NCI-H2196 treated with DMSO at 0.1 percent for 48 hours (cell line): Measurements from ENCODE around the gene LAIR1.
"Not testable (repeated sequence)": the region's sequence is repeated elsewhere in the genome, so short reads cannot be mapped to it uniquely, and the experiment has no call there.

Experiments
- DNase-seq: peaks from one replicate; lab custom pipeline; 2025; ENCODE audit not compliant: unreplicated experiment; lab: John Stamatoyannopoulos, UW

LAIR1 gene

DNA sequence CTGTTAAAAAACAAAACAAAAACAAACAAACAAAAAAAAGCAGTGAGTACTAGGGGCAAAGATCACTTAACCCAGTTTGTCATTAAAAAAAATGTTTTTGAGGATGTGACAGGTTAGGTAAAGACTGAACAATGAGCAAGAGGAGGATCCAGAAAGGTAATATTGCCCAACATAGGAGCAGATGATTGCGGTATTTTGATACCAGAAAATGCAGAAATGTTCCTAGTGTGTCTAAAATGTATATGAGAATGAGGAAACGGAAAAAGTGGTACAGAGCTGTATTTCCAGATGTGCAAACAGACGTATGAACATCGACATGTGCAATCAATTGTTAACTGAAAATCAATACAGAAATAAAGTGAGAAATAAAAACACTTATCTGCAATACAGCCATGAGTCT lies 20.9 kb downstream of the LAIR1 start:
- no peak for DNase-seq

DNA sequence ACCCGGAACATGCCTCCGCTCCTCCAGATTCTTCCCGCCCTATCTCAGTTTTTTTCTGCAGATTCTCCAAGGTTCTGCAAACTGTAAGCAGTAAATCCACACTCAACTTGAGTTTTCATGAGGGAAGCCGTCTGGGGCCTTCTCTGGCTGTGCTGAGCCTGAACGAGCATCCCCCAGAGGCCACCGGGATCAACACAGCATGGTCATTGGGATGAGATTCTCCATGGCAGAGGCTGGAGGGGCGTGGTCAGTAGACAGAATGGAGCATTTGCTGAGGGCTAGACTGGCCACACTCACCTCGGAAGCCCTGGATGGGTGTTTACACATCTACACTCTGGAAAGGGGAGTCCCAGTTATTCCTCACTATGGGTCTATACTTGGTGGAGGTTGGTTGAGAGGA lies 23.4 kb downstream of the LAIR1 start:
- DNase-seq = no peak

DNA sequence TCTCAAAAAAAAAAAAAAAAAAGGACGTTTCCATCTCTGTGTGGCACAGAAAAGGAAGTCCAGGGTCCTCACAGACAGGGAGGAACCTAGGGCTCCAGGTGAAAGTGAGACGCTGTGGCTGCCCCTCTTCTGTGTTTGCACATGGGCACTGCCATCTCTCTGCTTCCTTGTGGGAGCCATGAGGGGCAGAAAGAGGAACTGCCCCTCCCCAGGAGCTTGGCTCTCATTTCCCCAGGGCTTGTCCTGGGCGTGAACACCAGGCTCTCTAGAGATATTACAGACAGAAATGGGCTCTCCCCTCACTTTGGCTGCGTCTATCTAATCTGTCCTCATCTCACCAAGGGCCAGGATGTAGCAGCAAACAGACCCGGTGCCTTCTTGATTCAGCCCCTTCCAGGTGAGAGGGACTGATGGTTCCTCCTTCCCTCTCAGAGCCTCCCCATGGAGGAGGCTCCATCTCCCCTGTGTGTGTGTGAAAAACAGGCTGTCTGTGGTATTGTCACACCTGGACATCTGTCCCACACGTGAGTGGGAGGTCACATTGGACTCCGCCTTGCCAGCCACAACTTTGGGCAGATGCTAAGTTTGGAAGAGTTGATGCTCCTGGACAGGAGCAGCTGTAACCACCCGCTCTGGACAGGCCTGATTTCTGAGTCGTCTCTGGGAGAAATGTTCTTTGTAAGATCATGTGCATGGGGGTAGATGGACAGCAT lies 24.9 kb downstream of the LAIR1 start:
- no peak for DNase-seq

DNA sequence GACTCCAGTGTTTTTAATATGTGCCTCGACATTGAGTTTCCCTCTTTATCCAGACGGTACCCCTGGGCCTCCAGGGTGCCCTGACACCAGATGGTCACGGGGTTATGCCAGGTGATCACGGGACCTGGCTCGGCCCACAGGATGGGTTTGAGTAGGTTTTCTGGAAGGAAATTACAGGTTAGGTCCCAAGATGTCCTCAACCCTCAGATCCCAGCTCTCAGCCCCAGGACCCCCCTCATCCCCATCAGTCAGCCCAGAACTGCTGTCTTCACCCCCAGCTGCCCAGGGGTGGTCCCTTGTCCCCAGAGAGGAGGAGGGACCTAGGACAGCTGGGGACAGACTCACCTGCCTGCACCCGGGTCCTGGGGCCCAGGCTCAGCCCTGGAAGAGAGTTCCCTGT lies 26.2 kb downstream of the LAIR1 start:
- DNase-seq = no peak

DNA sequence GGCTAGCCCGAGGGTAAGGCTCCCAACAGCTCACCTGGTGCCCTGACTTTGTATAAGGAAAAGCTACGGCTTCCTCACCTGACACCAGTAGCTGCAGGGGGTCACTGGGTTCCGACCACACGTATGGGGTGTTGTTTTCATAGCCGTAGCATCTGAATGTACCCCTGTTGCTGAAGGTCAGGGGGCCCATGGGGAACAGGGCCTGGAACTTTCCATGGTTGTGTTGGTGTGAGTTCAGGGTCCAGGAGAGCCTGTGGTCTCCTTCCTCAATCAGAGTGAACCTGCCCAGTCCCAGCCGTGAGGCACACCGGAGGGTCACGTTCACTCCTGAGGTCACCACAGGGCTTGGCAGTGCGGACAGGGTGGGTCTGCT lies 26.9 kb downstream of the LAIR1 start:
- DNase-seq = no peak

DNA sequence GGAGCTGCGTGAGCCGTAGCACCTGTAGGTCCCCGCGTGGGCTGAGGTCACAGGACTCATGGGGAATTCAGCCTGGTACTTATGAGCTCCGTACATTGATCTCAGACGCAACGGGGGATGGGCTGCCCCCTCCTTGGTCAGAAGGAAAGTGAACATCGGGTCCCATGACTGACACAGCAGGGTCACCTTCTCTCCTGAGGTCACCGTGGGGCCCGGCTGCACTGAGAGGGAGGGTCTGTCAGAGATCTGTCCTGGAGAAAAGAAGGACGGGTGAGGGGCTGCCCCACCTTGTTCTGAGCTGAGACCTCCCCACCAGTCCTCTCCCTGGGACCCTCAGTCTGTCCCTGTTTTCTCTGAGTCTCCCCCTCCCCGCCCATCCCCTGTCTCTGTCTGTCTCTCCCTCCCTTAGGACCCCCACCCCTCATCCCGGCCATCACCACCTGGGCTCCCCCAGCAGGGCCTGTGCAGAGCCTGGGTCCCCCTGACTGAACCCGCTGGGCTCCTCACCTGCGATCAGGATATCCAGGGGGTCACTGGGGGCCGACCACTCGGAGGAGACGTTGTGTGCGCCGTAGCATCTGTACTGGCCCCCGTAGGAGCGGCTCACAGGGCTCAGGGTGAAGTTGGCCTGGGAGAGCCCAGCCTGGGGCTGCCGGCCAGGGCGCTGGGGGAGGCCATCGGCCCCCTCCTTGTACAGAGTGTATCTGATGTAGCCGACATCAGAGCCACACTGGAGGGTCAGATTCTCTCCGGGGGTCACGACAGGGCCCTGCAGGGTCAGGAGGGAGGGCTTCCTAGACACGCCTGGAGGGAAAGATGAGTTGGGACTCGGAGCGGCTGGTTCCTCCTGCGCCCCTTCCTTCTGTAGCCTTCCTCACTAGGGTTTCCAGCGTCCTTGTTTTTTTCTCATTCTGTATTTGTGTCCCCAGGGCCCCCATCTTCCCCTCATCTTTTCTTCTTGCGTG lies 27.6 kb downstream of the LAIR1 start:
- DNase-seq = no peak

DNA sequence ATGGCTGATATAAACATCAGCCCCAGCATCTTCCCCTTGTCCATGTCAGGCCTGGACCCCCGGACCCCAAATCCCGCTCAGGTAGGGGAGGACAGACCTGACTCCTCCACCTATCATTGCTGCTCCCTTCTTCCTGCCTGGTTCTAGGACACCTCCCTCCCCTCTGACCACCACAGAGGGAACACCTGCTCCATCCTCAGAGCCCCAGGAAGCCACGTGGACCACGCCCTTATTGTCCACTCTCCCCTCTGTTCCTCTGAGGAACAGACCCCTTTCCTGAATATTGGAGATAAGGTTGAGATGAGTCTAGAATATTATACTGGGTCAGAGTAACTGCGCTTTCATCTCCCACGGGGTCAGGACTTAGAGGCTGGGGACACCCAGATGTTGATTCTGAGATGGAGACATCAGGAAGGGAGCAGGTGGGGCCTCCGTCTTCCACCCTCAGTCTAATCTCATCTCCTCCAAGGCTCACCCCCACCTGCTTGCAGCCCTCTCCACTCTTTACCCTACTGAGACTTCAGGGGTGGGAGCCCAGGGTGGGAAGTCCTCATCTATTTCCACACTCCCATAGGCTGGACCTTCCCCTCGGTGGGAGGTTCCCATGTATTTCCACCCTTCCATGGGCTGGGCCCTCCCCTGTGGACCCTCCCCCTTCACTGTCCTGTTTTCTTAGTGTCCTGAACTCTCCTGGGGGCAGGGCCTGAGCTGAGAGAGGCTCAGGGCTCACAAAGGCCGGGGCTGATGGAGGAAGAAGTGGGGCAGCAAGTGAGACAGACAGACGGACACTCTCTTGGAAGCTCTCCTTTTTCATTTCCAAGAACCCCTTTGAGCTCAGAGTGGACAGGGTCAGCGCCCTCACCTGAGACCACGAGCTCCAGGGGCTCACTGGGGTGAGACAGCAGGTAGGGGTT lies 28.5 kb downstream of the LAIR1 start:
- no peak for DNase-seq

DNA sequence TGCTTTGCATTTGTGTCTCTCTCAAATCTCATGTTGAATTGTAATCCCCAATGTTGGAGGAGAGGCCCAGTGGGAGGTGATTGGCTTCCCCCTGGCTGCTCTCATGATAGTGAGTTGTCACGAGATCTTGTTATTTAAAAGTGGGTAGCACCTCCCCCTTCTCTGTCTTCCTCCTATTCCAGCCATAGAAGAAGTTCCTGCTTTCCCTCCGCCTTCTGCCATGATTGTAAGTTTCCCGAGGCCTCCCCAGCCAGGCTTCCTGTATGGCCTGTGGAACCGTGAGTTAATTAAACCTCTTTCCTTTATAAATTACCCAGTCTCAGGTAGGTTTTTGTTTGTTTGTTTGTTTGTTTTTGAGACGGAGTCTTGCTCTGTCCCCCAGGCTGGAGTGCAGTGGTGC lies 29.6 kb downstream of the LAIR1 start:
- no peak for DNase-seq

DNA sequence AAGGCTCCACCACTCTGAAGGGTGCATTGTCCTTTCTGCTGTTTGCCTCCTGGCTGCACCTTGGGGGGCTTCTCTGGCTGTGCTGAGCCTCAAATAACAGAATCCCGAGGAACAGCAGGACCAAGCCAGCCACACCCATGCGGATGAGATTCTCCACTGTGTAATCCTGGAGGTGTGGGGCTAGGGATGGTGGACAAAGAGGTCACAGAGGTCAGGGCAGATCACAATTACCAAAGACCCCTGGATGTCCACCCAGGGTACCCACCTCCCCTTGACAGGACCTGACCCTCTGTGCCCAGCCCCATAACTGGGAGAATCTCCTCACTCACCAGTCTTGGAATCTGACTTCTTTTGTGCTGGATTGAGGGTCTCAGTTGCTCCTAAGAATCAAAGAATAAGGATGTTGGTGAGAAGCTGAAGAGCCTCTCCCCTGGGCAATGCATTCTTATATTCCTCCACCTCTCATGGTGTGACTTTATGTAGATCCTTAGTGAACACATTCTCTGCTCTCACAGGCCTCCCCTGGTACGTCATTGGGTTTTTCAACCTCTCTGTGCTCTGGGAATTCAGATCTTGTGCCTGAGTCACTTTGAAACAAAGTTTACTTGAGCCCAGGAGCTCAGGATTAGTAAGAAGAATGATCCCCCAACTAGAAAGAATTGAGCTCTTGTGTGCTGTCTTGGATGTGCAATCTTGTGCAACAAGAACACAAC lies 31.0 kb downstream of the LAIR1 start:
- DNase-seq = no peak

DNA sequence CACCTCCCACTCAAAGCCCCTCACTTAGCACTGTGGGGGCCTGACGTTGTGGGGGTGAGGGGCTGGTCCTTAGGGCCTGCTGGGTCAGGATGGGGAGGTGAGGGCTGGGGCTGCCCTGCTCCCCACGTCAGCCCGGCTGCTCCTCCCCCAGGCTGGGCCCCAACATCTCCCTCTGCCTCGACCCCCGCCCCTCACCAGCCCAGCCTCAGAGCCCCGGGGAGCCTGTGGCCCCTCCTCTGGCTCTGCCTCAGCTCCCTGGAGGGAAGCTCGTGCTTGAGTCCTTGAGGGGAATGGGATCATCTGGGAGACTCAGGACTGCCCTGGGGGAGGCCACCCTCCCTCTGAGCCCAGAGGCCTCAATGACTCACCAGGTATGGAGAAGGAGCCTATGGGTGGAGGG lies 32.6 kb downstream of the LAIR1 start:
- no peak for DNase-seq

DNA sequence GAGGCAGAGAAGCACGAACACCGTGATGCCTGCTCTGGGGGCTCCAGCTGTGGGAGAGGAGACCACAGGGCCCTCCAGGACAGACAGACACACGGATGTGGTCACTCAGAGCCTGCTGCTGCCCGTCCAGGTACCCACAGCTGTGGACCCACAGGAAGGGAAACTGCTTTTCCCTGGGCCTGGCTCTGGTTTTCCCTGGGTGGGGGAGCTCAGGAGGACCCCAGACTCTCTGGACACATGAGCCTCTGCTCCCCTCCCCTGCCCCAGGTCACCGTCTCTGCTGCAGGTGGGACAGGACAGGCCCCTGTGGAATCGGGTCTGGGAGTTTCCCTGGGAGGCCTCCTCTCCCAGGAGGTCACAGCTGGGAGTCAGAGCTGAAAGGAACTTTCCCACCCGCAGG lies 33.1 kb downstream of the LAIR1 start:
- DNase-seq = no peak

DNA sequence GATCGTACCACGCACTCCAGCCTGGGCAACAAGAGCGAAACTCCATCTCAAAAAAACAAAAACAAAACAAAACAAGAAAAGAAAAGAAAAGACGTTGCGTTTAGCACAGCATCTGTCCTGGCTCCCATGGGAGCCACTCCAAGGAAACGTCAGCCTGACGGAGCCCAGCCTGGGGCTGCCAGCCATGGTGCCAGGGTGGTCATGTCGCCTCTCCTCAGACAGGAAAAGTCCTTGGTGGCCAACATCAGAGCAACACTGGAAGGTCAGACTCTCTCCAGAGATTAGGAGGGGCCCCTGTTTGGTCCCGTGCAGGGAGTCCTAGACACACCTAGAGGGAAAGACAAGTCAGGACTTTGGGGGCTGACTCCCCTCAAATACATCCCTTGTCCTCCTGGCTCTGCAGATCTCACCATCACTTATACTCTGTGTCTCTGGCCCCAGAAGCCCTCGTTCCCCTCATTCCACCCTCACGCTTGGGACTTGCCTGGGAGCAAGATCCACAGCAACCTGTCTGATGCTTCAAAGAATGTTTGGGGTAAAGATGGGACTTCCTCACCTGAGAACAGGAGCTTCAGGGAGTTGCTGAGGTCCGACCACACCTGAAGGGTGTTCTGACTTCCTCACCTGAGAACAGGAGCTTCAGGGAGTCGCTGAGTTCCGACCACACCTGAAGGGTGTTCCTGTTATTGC lies 35.1 kb downstream of the LAIR1 start:
- no peak for DNase-seq

DNA sequence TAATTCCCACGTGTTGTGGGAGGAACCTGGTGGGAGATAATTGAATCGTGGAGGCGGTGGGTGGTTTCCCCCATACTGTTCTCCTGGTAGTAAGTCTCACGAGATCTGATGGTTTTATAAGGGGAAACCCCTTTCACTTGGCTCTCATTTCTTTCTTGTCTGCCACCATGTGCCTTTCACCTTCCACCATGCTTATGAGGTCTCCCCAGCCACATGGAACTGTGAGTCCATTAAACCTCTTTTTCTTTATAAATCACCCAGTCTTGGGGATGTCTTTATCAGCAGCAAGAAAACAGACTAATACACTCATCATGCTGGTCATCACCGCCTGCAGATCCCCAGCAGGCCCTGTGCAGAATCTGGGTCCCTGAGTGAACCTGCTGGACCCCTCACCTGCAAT lies 36.0 kb downstream of the LAIR1 start:
- not testable (repeated sequence) for DNase-seq

DNA sequence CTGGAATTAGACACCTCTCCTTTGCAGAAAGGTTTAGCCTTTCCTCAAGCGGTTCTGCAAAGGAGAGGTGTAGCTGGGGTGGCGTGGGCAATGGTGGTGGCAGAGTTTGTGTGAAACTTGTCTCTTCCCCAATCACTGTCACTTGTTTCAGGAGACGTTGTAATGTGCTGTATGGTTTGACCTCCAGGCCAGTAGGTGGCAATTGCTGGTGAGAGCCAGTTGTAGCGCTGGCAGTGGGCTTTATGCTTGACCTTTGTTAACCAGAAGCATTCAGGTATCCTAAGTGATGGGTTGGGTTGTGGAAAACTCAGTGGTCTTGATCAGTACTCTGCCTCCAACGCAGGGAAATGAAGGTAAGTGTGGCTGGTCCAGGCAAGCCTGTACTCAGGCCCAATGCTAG lies 39.1 kb downstream of the LAIR1 start:
- DNase-seq = no peak

DNA sequence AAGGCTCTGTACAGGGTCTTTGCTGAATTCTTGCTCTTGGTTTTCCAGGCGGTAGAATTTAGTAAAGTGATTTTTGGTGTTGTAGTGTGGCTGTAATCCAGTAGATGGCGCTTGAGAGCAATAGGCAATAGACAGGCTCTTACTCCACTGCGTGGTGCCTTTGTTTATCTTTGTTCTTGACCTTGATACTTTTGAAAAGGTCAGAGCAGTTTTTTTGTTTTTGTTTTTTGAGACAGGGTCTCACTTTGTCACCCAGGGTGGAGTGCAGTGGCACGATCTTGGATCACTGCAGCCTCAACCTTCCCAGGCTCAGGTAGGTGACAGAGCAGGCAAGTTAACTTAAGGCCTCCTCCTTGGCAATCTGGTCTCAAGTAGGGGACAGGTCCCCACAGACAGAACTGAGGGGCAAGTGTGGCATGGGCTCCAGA lies 39.5 kb downstream of the LAIR1 start:
- no peak for DNase-seq

DNA sequence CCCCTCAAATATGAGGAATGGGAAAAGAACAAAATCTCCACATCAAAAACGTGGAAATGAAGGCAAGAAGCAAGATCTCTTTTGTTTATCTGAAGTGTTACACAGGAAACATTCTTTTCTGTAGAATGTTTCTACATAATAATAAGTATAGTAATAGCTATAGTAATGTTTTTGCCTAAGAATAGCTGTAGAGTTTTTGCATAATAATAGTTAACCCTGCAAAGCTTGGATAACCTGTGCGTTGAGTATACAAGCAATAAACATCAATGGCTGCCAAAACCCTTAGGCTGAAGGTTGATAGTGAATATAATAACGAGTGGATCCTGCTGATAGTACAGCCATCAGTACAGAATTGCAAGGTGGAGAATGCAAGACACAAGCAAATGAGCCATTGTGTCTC lies 40.7 kb downstream of the LAIR1 start:
- no peak for DNase-seq

DNA sequence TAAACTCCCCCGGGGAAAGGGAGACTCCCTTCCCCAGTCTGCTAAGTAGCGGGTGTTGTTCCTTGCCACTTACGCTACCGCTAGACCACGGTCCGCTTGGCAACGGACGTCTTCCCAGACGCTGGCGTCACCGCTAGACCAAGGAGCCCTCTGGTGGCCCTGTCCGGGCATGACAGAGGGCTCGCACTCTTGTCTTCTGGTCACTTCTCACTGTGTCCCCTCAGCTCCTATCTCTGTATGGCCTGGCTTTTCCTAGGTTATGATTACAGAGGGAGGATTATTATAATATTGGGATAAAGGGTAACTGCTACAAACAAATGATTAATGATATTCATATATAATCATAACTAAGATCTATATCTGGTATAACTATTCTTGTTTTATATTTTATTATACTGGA lies 41.8 kb downstream of the LAIR1 start:
- not testable (repeated sequence) for DNase-seq

DNA sequence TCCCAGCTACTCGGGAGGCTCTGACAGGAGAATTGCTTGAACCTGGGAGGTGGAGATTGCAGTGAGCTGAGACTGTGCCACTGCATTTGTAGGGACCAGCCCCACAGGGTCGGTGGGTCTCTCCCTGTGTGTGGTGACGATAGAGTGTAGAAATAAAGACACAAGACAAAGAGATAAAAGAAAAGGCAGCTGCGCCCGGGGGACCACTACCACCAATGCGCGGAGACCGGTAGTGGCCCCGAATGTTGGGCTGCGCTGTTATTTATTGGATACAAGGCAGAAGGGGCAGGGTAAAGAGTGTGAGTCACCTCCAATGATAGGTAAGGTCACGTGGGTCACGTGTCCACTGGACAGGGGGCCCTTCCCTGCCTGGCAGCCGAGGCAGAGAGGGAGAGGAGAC lies 42.4 kb downstream of the LAIR1 start:
- DNase-seq = not testable (repeated sequence)

DNA sequence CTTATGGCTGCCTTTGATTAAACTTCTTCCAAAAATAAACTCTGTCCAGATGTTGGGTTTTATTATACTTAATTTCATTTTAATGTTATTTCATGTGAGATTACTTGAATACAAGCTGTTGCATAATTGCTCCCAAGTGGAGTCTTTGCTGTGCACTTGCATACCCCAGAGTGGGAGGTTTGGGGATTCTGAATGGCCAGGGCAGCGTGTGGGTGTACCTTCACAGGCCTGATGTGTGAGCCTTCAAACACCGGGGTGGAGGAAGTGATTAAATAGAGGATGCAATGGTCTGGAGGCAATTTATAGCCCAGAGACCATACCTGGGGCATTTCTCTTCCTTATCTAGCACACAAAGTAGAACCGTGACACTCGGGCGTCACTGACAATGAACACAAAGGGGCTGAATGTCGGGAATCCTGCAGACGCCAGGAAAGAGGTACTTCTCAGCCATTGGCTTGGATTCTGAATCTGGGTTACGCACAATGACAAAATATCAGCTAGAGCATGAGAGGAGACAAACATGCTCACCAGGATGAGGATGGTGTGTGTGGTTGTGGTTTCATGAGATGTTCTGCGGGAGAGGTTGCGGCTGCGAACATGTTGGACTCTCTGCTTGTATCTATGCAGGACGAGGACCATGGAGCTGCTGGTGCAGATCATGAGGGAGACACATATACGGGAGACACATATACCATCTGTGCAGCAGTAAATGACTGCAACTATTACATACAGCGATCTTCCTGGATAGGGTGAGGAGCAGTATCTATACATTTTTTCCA lies 44.6 kb downstream of the LAIR1 start:
- DNase-seq = no peak
